MM.1S (cell line): Measurements from ENCODE around the gene HAUS7.

Source experiments
- DNase-seq: peaks from one replicate; pipeline ENCODE4 v3.0.0-alpha.2; 2015
- H2AFZ ChIP-seq: fragments of 300-600 bp; sonication (generic); 2 replicates; pipeline ENCODE4 v1.6.0; 2016; ENCODE audit warnings: antibody characterized with exemption, low read length
- H3F3A ChIP-seq: fragments of 300-600 bp; sonication (generic); 2 replicates; pipeline ENCODE4 v1.6.1; 2016; ENCODE audit warnings: mild to moderate bottlenecking, antibody characterized with exemption, low read length, moderate library complexity, mixed read lengths; ENCODE audit not compliant: insufficient read depth
- H3K27ac ChIP-seq: fragments of 300-600 bp; sonication (generic); 2 replicates; pipeline ENCODE4 v1.5.1; 2016; ENCODE audit warnings: mild to moderate bottlenecking, low read length
- H3K27me3 ChIP-seq: fragments of 300-600 bp; sonication (generic); replicated peaks from 2 replicates; pipeline ENCODE4 v1.6.0; 2016; ENCODE audit warnings: low read length; ENCODE audit not compliant: insufficient read depth
- H3K36me3 ChIP-seq: fragments of 300-600 bp; sonication (generic); replicated peaks from 2 replicates; pipeline ENCODE4 v1.6.1; 2016; ENCODE audit warnings: mild to moderate bottlenecking, low read length, mixed read lengths; ENCODE audit not compliant: insufficient read depth
- H3K4me1 ChIP-seq: fragments of 300-600 bp; sonication (generic); 2 replicates; pipeline ENCODE4 v1.6.1; 2016; ENCODE audit warnings: low read length, mixed read lengths
- H3K4me2 ChIP-seq: fragments of 300-600 bp; sonication (generic); 2 replicates; pipeline ENCODE4 v1.6.0; 2016; ENCODE audit warnings: low read depth, low read length
- H3K4me3 ChIP-seq: fragments of 300-600 bp; sonication (generic); 2 replicates; pipeline ENCODE4 v1.5.1; 2016; ENCODE audit warnings: low read length, mixed read lengths
- H3K79me2 ChIP-seq: fragments of 300-600 bp; sonication (generic); 2 replicates; pipeline ENCODE4 v1.6.1; 2016; ENCODE audit warnings: mixed run types, low read length, mixed read lengths
- H3K9ac ChIP-seq: fragments of 300-600 bp; sonication (generic); 2 replicates; pipeline ENCODE4 v1.6.1; 2016; ENCODE audit warnings: low read length, mixed read lengths
- H3K9me2 ChIP-seq: fragments of 300-600 bp; sonication (generic); replicated peaks from 2 replicates; pipeline ENCODE4 v1.6.1; 2016; ENCODE audit warnings: mild to moderate bottlenecking, low read length, mixed read lengths; ENCODE audit not compliant: insufficient read depth
- H3K9me3 ChIP-seq: fragments of 300-600 bp; sonication (generic); replicated peaks from 2 replicates; pipeline ENCODE4 v1.6.1; 2016; ENCODE audit warnings: mild to moderate bottlenecking, low read length, mixed read lengths; ENCODE audit not compliant: insufficient read depth
- H4K20me1 ChIP-seq: fragments of 300-600 bp; sonication (generic); 2 replicates; pipeline ENCODE4 v1.6.1; 2016; ENCODE audit warnings: mild to moderate bottlenecking, low read length, moderate library complexity, mixed read lengths; ENCODE audit not compliant: insufficient read depth
- CTCF ChIP-seq: fragments of 300-600 bp; sonication (generic); IDR thresholded peaks from 2 replicates; pipeline ENCODE4 v1.5.1; 2016; ENCODE audit warnings: antibody characterized with exemption, low read length, mixed read lengths
- EZH2 ChIP-seq: fragments of 300-600 bp; sonication (generic); optimal IDR thresholded peaks from 2 replicates; pipeline ENCODE3; 2017; ENCODE audit warnings: low read depth, mild to moderate bottlenecking, antibody characterized with exemption, low read length, mixed read lengths
- EZH2phosphoT487 ChIP-seq: fragments of 300-600 bp; sonication (generic); IDR thresholded peaks from 2 replicates; pipeline ENCODE4 v1.6.1; 2018; ENCODE audit warnings: antibody characterized with exemption, low read length

HAUS7 gene

GRCh38 chrX:153505361-153505760, 35.0 kb upstream of the HAUS7 start:
- Histone ChIP-seq H3K79me2 (no peaks in the 10 kb centered on the region), H3K9me2 (no peaks in the 10 kb centered on the region), H2AFZ (no peak overlapping the region), H3K4me1 (no peaks in the 10 kb centered on the region), H3K4me2 (no peak overlapping the region), H3K27ac (no peak overlapping the region), H4K20me1 (no peaks in the 10 kb centered on the region), H3K4me3 (no peak overlapping the region), H3F3A (no peaks in the 10 kb centered on the region), H3K9ac (no peak overlapping the region), H3K9me3 (no peaks in the 10 kb centered on the region), H3K27me3 (peaks cover 40% of the 10 kb centered on the region), H3K36me3 (no peaks in the 10 kb centered on the region)
- TF ChIP-seq EZH2, result no peak
- no peak for TF ChIP-seq EZH2phosphoT487
- TF ChIP-seq CTCF, result no peak
- DNase-seq, result no peak

GRCh38 chrX:153504445-153505016, 34.2 kb upstream of the HAUS7 start:
- no peak overlapping the region for H2AFZ ChIP-seq
- H3K9me2 ChIP-seq, result no peaks in the 10 kb centered on the region
- H4K20me1 ChIP-seq, result no peaks in the 10 kb centered on the region
- H3F3A ChIP-seq, result no peaks in the 10 kb centered on the region
- H3K27ac ChIP-seq, result no peak overlapping the region
- no peak overlapping the region for H3K4me2 ChIP-seq
- H3K4me1 ChIP-seq, result no peaks in the 10 kb centered on the region
- no peak for TF ChIP-seq EZH2
- 0 out of 2 replicates have a peak, but pooled peaks have one; percentile 7 for TF ChIP-seq CTCF
- H3K9me3 ChIP-seq, result no peaks in the 10 kb centered on the region
- H3K27me3 ChIP-seq, result peaks cover 32% of the 10 kb centered on the region
- no peak for DNase-seq
- no peak overlapping the region for H3K4me3 ChIP-seq
- H3K79me2 ChIP-seq, result no peaks in the 10 kb centered on the region
- no peaks in the 10 kb centered on the region for H3K36me3 ChIP-seq
- H3K9ac ChIP-seq, result no peak overlapping the region

- no peaks in the 10 kb centered on the region for H3K4me1 ChIP-seq
- no peak overlapping the region for H3K4me2 ChIP-seq
- TF ChIP-seq CTCF (no peak), EZH2phosphoT487 (no peak), EZH2 (no peak)
- no peaks in the 10 kb centered on the region for H3K36me3 ChIP-seq
- no peak for DNase-seq
- no peak overlapping the region for H3K27ac ChIP-seq
- no peaks in the 10 kb centered on the region for H3K79me2 ChIP-seq
- no peaks in the 10 kb centered on the region for H3F3A ChIP-seq
- H3K9me3 ChIP-seq, result no peaks in the 10 kb centered on the region
- H3K4me3 ChIP-seq, result no peak overlapping the region
- H3K9ac ChIP-seq, result no peak overlapping the region
- no peak overlapping the region for H2AFZ ChIP-seq
- H3K27me3 ChIP-seq, result peaks cover 31% of the 10 kb centered on the region
- no peaks in the 10 kb centered on the region for H3K9me2 ChIP-seq
- H4K20me1 ChIP-seq, result no peaks in the 10 kb centered on the region
Measured at GRCh38 chrX:153502796-153503195, 32.4 kb upstream of the HAUS7 start.
